Cerebellar cortex (tissue), 1 donor: ENCODE results near the gene CYP2W1.
"Not testable (repeated sequence)": the region's sequence is repeated elsewhere in the genome, so short reads cannot be mapped to it uniquely, and the experiment has no call there.

Experiments used
- DNase-seq: peaks from one replicate; pipeline ENCODE4 v3.0.0-alpha.2; 2015; ENCODE audit warnings: low spot score

CYP2W1 gene

GRCh38 chr7:952548-953441 is 30.2 kb upstream of the CYP2W1 start:
- DNase-seq: no peak

- peak; percentile 89 for DNase-seq
Measured at GRCh38 chr7:953547-954327, 29.2 kb upstream of the CYP2W1 start.

GRCh38 chr7:954330-955238 is 28.4 kb upstream of the CYP2W1 start, which contains the start of gene ADAP1:
ADAP1 (minus strand) TSS chr7:954680; CDS start chr7:954477, 203 bp downstream.
- no peak for DNase-seq

- DNase-seq: peak; percentile 95
Measured at GRCh38 chr7:956031-956430, 26.9 kb upstream of the CYP2W1 start.

- DNase-seq: no peak
Measured at GRCh38 chr7:957418-958220, 25.4 kb upstream of the CYP2W1 start.

GRCh38 chr7:958221-959200 is 24.5 kb upstream of the CYP2W1 start:
- DNase-seq: no peak

GRCh38 chr7:959271-959670 is 23.7 kb upstream of the CYP2W1 start:
- no peak for DNase-seq

- DNase-seq: not testable (repeated sequence)
Measured at GRCh38 chr7:959740-960139, 23.2 kb upstream of the CYP2W1 start.

- no peak for DNase-seq
Measured at GRCh38 chr7:960269-960871, 22.6 kb upstream of the CYP2W1 start.

- not testable (repeated sequence) for DNase-seq
Measured at GRCh38 chr7:960972-961371, 22.0 kb upstream of the CYP2W1 start.

- no peak for DNase-seq
Measured at GRCh38 chr7:961546-962400, 21.2 kb upstream of the CYP2W1 start.

GRCh38 chr7:962401-963081 is 20.4 kb upstream of the CYP2W1 start:
- DNase-seq: no peak

GRCh38 chr7:963236-964078 is 19.5 kb upstream of the CYP2W1 start:
- DNase-seq: no peak

- DNase-seq: peak; percentile 91
Measured at GRCh38 chr7:964401-965231, 18.4 kb upstream of the CYP2W1 start.

- DNase-seq: no peak
Measured at GRCh38 chr7:966291-967069, 16.5 kb upstream of the CYP2W1 start.
